Smooth muscle cell (in vitro differentiated cells): ENCODE measurements around the gene STYXL1. TPM values are rescaled to one million over a fixed set of nuclear protein-coding genes. Genes with fewer than 3 reads are reported as not detected.
"Not testable (repeated sequence)": the region's sequence is repeated elsewhere in the genome, so short reads cannot be mapped to it uniquely, and the experiment has no call there.

Source experiments
- DNase-seq: peaks from one replicate; lab custom pipeline; 2025; ENCODE audit not compliant: unreplicated experiment; lab: John Stamatoyannopoulos, UW
- H2AFZ ChIP-seq: fragments of 200-600 bp; sonication (generic); 2 replicates; pipeline ENCODE4 v1.6.0; 2016; ENCODE audit warnings: antibody characterized with exemption, low read depth, mild to moderate bottlenecking
- H3F3A ChIP-seq: fragments of 200-600 bp; sonication (generic); 2 replicates; pipeline ENCODE4 v1.6.0; 2017; ENCODE audit warnings: antibody characterized with exemption, low read depth
- H3K27ac ChIP-seq: fragments of 200-600 bp; sonication (generic); 2 replicates; pipeline ENCODE4 v1.5.1; 2016; ENCODE audit warnings: low read depth, mild to moderate bottlenecking
- H3K27me3 ChIP-seq: fragments of 200-600 bp; sonication (generic); 2 replicates; pipeline ENCODE4 v1.6.1; 2016; ENCODE audit warnings: low read depth, mild to moderate bottlenecking
- H3K36me3 ChIP-seq: fragments of 200-600 bp; sonication (generic); 2 replicates; pipeline ENCODE4 v1.5.1; 2016; ENCODE audit warnings: low read depth
- H3K4me1 ChIP-seq: fragments of 200-600 bp; sonication (generic); 2 replicates; pipeline ENCODE4 v1.5.1; 2016; ENCODE audit warnings: low read depth
- H3K4me2 ChIP-seq: fragments of 200-600 bp; sonication (generic); 2 replicates; pipeline ENCODE4 v1.6.0; 2016; ENCODE audit warnings: mild to moderate bottlenecking
- H3K4me3 ChIP-seq: fragments of 200-600 bp; sonication (generic); 2 replicates; pipeline ENCODE4 v1.5.1; 2016; ENCODE audit warnings: mild to moderate bottlenecking
- H3K79me2 ChIP-seq: fragments of 200-600 bp; sonication (generic); 2 replicates; pipeline ENCODE4 v1.6.0; 2016; ENCODE audit warnings: low read depth, mild to moderate bottlenecking
- H3K9ac ChIP-seq: fragments of 200-600 bp; sonication (generic); 2 replicates; pipeline ENCODE4 v1.6.0; 2016; ENCODE audit warnings: low read depth
- H3K9me3 ChIP-seq: fragments of 200-600 bp; sonication (generic); replicated peaks from 2 replicates; pipeline ENCODE4 v1.5.1; 2016; ENCODE audit warnings: low read depth
- H4K20me1 ChIP-seq: fragments of 200-600 bp; sonication (generic); 2 replicates; pipeline ENCODE4 v1.6.0; 2016; ENCODE audit warnings: low read depth
- CTCF ChIP-seq: fragments of 200-600 bp; sonication (generic); IDR thresholded peaks from 2 replicates; pipeline ENCODE4 v1.5.1; 2017; ENCODE audit warnings: borderline replicate concordance, mild to moderate bottlenecking, antibody characterized with exemption; ENCODE audit not compliant: insufficient read depth, poor library complexity, severe bottlenecking
- WGBS: methylation state at CpG from one replicate; pipeline ENCODE4 v1.1.7; 2016; ENCODE audit warnings: low lambda C conversion rate; 5-methylcytosine and 5-hydroxymethylcytosine counted together
- polyA plus RNA-seq: library from polyadenylated mRNA; unstranded; fragments of >200 nt; fragmentation: Nextera tagmentation; extraction: Ambion mirVana; gene quantifications from 2 replicates; pipeline ENCODE4 v1.2.1, GENCODE V29; 2016
- total RNA-seq: library from RNA; depleted of rRNA; stranded (reverse); fragments of >200 nt; gene quantifications from 2 replicates; pipeline ENCODE4 v1.2.3, GENCODE V29; 2014

STYXL1 gene
- total and polyA plus RNA-seq, 2 experiments from 2014 or later: 75.6 to 84.0 TPM

GRCh38 chr7:76091506-76091905 is 43.7 kb upstream of the STYXL1 start:
- Histone ChIP-seq H3K79me2 (no peaks in the 10 kb centered on the region), H3K27me3 (peaks cover 3% of the 10 kb centered on the region), H3K9me3 (no peaks in the 10 kb centered on the region), H3K27ac (peak overlapping the region; percentile 19), H3K4me3 (no peak overlapping the region), H3K36me3 (no peaks in the 10 kb centered on the region), H3K9ac (no peak overlapping the region), H3F3A (no peaks in the 10 kb centered on the region), H4K20me1 (no peaks in the 10 kb centered on the region), H2AFZ (no peak overlapping the region), H3K4me2 (no peak overlapping the region), H3K4me1 (no peaks in the 10 kb centered on the region)
- WGBS: 80% methylated on average over 5 of the region's 5 CpGs
- DNase-seq: no peak
- TF ChIP-seq CTCF: no peak

- no peaks in the 10 kb centered on the region for H3K9me3 ChIP-seq
- H3K79me2 ChIP-seq: no peaks in the 10 kb centered on the region
- no peak overlapping the region for H3K9ac ChIP-seq
- 81% methylated on average over 10 of the region's 10 CpGs for WGBS
- H3K27ac ChIP-seq: peak overlapping the region; percentile 31
- DNase-seq: no peak
- H2AFZ ChIP-seq: no peak overlapping the region
- TF ChIP-seq CTCF: no peak
- no peaks in the 10 kb centered on the region for H3K4me1 ChIP-seq
- no peaks in the 10 kb centered on the region for H4K20me1 ChIP-seq
- H3K4me2 ChIP-seq: no peak overlapping the region
- no peaks in the 10 kb centered on the region for H3K27me3 ChIP-seq
- no peak overlapping the region for H3K4me3 ChIP-seq
- no peaks in the 10 kb centered on the region for H3F3A ChIP-seq
- no peaks in the 10 kb centered on the region for H3K36me3 ChIP-seq
Measured at GRCh38 chr7:76089865-76090475, 42.2 kb upstream of the STYXL1 start.

GRCh38 chr7:76087362-76087791 is 39.6 kb upstream of the STYXL1 start:
- H3F3A ChIP-seq, H3K9ac ChIP-seq, H2AFZ ChIP-seq, DNase-seq, H3K27me3 ChIP-seq, H4K20me1 ChIP-seq, H3K4me1 ChIP-seq, H3K79me2 ChIP-seq, H3K9me3 ChIP-seq, H3K36me3 ChIP-seq, H3K4me3 ChIP-seq: not testable (repeated sequence)
- H3K27ac ChIP-seq: peak overlapping the region; percentile 62
- peak overlapping the region; percentile 17 for H3K4me2 ChIP-seq
- WGBS: 13% methylated on average over 5 of the region's 5 CpGs

GRCh38 chr7:76086070-76086469 is 38.3 kb upstream of the STYXL1 start:
- no peak for TF ChIP-seq CTCF
- 93% methylated on average over 4 of the region's 4 CpGs for WGBS
- H3K27ac ChIP-seq: no peak overlapping the region
- no peaks in the 10 kb centered on the region for H3K27me3 ChIP-seq
- no peak overlapping the region for H3K4me3 ChIP-seq
- no peak for DNase-seq
- H3K4me2 ChIP-seq: no peak overlapping the region
- H3K79me2 ChIP-seq: no peaks in the 10 kb centered on the region
- no peak overlapping the region for H2AFZ ChIP-seq
- H4K20me1 ChIP-seq: no peaks in the 10 kb centered on the region
- H3F3A ChIP-seq: peaks cover 2% of the 10 kb centered on the region
- no peaks in the 10 kb centered on the region for H3K36me3 ChIP-seq
- no peaks in the 10 kb centered on the region for H3K9me3 ChIP-seq
- no peak overlapping the region for H3K9ac ChIP-seq
- peaks cover 9% of the 10 kb centered on the region for H3K4me1 ChIP-seq

- not testable (repeated sequence) for H3K27ac ChIP-seq, H3K4me1 ChIP-seq, H3F3A ChIP-seq, H3K4me3 ChIP-seq, H3K9ac ChIP-seq, H3K9me3 ChIP-seq, H3K27me3 ChIP-seq, H3K36me3 ChIP-seq, DNase-seq, H4K20me1 ChIP-seq, H2AFZ ChIP-seq, H3K79me2 ChIP-seq, H3K4me2 ChIP-seq
- 98% methylated on average over 2 of the region's 2 CpGs for WGBS
Measured at GRCh38 chr7:76084115-76084514, 36.3 kb upstream of the STYXL1 start.
